Hepatocyte (in vitro differentiated cells): ENCODE results near the gene INSYN2A. TPM values are rescaled to one million over a fixed set of nuclear protein-coding genes. Genes with fewer than 3 reads are reported as not detected.
A peak's percentile ranks its signal among the peaks of the same experiment; 100 is the strongest.

Experiments used
- DNase-seq: peaks from one replicate; pipeline ENCODE4 v3.0.0-alpha.2; 2016; ENCODE audit warnings: low spot score
- H2AFZ ChIP-seq: fragments of 200-600 bp; sonication (generic); 2 replicates; pipeline ENCODE4 v1.6.0; 2016; ENCODE audit warnings: antibody characterized with exemption, mild to moderate bottlenecking
- H3K27ac ChIP-seq: fragments of 200-600 bp; sonication (generic); 2 replicates; pipeline ENCODE4 v1.5.1; 2016; ENCODE audit warnings: mild to moderate bottlenecking
- H3K27me3 ChIP-seq: fragments of 200-600 bp; sonication (generic); 2 replicates; pipeline ENCODE4 v1.6.1; 2016
- H3K36me3 ChIP-seq: fragments of 200-600 bp; sonication (generic); replicated peaks from 2 replicates; pipeline ENCODE4 v1.5.1; 2016; ENCODE audit warnings: low read depth; ENCODE audit not compliant: insufficient read depth
- H3K4me1 ChIP-seq: fragments of 200-600 bp; sonication (generic); 2 replicates; pipeline ENCODE4 v1.5.1; 2016; ENCODE audit warnings: mild to moderate bottlenecking, moderate library complexity; ENCODE audit not compliant: insufficient read depth
- H3K4me2 ChIP-seq: fragments of 200-600 bp; sonication (generic); 2 replicates; pipeline ENCODE4 v1.6.0; 2016
- H3K4me3 ChIP-seq: fragments of 200-600 bp; sonication (generic); 2 replicates; pipeline ENCODE4 v1.5.1; 2016; ENCODE audit warnings: mild to moderate bottlenecking
- H3K79me2 ChIP-seq: fragments of 200-600 bp; sonication (generic); 2 replicates; pipeline ENCODE4 v1.6.0; 2017; ENCODE audit warnings: mild to moderate bottlenecking
- H3K9me2 ChIP-seq: fragments of 200-600 bp; sonication (generic); replicated peaks from 2 replicates; pipeline ENCODE4 v1.6.0; 2017; ENCODE audit warnings: mild to moderate bottlenecking; ENCODE audit not compliant: insufficient read depth
- H3K9me3 ChIP-seq: fragments of 200-600 bp; sonication (generic); 2 replicates; pipeline ENCODE4 v1.5.1; 2016; ENCODE audit warnings: low read depth, mild to moderate bottlenecking
- H4K20me1 ChIP-seq: fragments of 200-600 bp; sonication (generic); 2 replicates; pipeline ENCODE4 v1.6.0; 2016; ENCODE audit warnings: mild to moderate bottlenecking; ENCODE audit not compliant: insufficient read depth, poor library complexity, severe bottlenecking
- EZH2 ChIP-seq: fragments of 200-600 bp; sonication (generic); IDR thresholded peaks from 2 replicates; pipeline ENCODE4 v1.6.1; 2016; ENCODE audit warnings: antibody characterized with exemption, mild to moderate bottlenecking, borderline replicate concordance
- EZH2phosphoT487 ChIP-seq: fragments of 200-600 bp; sonication (generic); IDR thresholded peaks from one replicate; pipeline ENCODE4 v1.6.1; 2018; ENCODE audit warnings: antibody characterized with exemption, mild to moderate bottlenecking, low read depth, moderate library complexity; ENCODE audit not compliant: unreplicated experiment, severe bottlenecking
- WGBS: methylation state at CpG from one replicate; pipeline ENCODE4 v1.1.6; 2016; ENCODE audit warnings: low lambda C conversion rate; ENCODE audit errors: missing lambda C conversion rate; 5-methylcytosine and 5-hydroxymethylcytosine counted together
- polyA plus RNA-seq: library from polyadenylated mRNA; unstranded; fragments of >200 nt; fragmentation: Nextera tagmentation; extraction: Ambion mirVana; gene quantifications from 2 replicates; pipeline ENCODE4 v1.2.1, GENCODE V29; 2016
- total RNA-seq: library from RNA; depleted of rRNA; stranded (reverse); fragments of >200 nt; gene quantifications from 2 replicates; pipeline ENCODE4 v1.2.3, GENCODE V29; 2014
- TF ChIP-seq, protein P1 (sequence below): fragments of 200-600 bp; sonication (generic); IDR thresholded peaks from 2 replicates; pipeline ENCODE4 v1.5.1; 2016; ENCODE audit warnings: antibody characterized with exemption, mild to moderate bottlenecking; ENCODE audit not compliant: poor library complexity

Gene INSYN2A
- total and polyA plus RNA-seq, 2 experiments from 2014 or later: 0.77 to 0.97 TPM

DNA sequence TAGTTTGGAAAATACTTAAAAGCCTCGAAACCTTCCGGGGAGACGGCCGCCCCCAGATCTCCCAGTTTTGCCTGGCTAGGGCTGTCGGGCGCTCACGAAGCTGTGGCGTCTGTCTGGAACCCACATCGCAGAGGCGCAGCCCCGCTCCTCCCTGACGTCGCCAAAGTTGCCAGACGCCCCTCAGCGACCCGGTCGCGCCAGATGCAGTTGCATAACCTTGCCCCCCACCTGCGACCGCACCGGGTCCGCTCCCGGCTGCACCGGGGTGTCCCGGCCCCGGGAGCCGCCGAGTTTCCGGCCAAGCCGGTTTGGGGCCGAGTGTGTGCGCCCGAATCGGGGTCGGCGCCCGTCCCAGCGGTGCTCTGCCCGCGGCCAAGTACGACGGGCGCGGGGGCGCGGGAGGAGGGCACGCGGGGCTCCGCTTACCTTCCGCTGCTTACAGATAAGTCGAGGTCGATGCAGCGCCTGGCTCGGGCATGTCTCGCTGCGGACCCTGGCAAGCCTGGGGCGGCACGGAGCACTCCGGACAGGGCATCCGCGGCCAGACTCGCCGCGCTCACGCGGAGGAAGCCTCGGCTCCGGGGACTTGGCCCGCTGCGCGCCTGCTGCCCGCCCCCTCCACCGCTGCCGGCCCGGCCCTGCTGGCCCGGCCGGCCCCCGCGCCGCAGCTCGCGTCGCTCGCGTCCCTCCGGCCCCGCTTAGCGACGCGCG lies 665 bp downstream of the INSYN2A start:
- Histone ChIP-seq H3K4me1 (peaks cover 11% of the 10 kb centered on the region), H3K9me2 (no peaks in the 10 kb centered on the region), H3K27ac (no peak overlapping the region), H3K4me2 (peak overlapping the region; percentile 97), H3K36me3 (no peaks in the 10 kb centered on the region), H3K4me3 (peak overlapping the region; percentile 45), H3K27me3 (peaks cover 55% of the 10 kb centered on the region), H3K79me2 (no peaks in the 10 kb centered on the region), H3K9me3 (no peaks in the 10 kb centered on the region), H4K20me1 (peaks cover 33% of the 10 kb centered on the region), H2AFZ (no peak overlapping the region)
- WGBS: 1% methylated on average over 51 of the region's 91 CpGs
- TF ChIP-seq EZH2phosphoT487: no peak
- peak; percentile 75 for TF ChIP-seq EZH2
- TF ChIP-seq, protein P1, sequence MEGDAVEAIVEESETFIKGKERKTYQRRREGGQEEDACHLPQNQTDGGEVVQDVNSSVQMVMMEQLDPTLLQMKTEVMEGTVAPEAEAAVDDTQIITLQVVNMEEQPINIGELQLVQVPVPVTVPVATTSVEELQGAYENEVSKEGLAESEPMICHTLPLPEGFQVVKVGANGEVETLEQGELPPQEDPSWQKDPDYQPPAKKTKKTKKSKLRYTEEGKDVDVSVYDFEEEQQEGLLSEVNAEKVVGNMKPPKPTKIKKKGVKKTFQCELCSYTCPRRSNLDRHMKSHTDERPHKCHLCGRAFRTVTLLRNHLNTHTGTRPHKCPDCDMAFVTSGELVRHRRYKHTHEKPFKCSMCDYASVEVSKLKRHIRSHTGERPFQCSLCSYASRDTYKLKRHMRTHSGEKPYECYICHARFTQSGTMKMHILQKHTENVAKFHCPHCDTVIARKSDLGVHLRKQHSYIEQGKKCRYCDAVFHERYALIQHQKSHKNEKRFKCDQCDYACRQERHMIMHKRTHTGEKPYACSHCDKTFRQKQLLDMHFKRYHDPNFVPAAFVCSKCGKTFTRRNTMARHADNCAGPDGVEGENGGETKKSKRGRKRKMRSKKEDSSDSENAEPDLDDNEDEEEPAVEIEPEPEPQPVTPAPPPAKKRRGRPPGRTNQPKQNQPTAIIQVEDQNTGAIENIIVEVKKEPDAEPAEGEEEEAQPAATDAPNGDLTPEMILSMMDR: no peak
- peak; percentile 15 for DNase-seq

DNA sequence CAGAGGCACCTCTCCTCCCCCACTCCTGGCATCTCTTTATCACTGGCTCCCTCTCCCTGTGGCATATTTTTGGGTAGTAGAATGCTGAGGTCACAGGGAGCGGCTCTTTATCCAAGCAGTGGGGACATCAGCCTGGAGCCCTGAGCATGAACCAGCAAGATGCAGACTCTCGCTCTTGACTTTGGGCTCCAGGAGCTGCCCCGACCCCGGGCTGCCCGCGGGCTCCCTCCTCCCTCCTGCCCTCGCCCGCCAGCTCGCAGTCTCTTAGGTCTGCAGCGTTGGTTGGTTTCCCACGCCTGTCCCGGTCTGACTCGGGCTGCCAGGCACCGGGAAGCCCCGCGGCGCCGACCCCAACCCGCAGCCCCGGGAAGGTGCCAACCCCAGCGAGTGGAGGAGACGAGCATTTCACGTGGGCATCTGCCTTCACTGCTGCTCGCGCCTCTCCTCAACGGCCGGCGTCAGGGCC lies 1.3 kb downstream of the INSYN2A start:
- peaks cover 11% of the 10 kb centered on the region for H3K4me1 ChIP-seq
- 3% methylated on average over 26 of the region's 28 CpGs for WGBS
- no peak overlapping the region for H2AFZ ChIP-seq
- H3K9me2 ChIP-seq: no peaks in the 10 kb centered on the region
- no peak for DNase-seq
- peaks cover 55% of the 10 kb centered on the region for H3K27me3 ChIP-seq
- H3K36me3 ChIP-seq: no peaks in the 10 kb centered on the region
- H3K4me2 ChIP-seq: peak overlapping the region; percentile 97
- peak overlapping the region; percentile 45 for H3K4me3 ChIP-seq
- no peaks in the 10 kb centered on the region for H3K79me2 ChIP-seq
- H3K9me3 ChIP-seq: no peaks in the 10 kb centered on the region
- H3K27ac ChIP-seq: no peak overlapping the region
- peaks cover 33% of the 10 kb centered on the region for H4K20me1 ChIP-seq
- TF ChIP-seq EZH2: peak; percentile 78
- no peak for TF ChIP-seq EZH2phosphoT487
- TF ChIP-seq, protein P1: no peak

DNA sequence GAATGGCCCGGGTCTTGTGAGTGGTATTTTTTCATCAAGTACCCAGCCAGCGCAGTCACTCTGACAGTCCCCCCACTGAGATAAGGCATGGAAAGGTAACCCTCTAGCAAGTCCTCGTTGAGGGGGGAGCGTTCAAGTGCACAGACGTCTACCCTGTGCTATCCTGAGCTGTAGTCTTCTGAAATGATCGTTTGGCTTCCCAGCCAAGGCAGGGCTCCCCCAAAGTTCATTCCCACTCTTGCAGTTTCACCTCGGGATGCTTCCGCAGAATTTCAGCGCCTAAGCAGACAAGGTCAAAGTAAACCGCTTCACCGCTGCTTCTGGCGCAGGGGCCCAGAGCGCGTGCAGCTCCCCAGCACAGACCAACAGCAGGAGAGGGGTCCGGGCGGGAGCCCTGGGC lies 1.8 kb downstream of the INSYN2A start:
- peaks cover 55% of the 10 kb centered on the region for H3K27me3 ChIP-seq
- H3K4me3 ChIP-seq: no peak overlapping the region

More for the DNA sequence above, 1.8 kb downstream of the INSYN2A start:
- H3K27ac ChIP-seq: no peak overlapping the region
- no peaks in the 10 kb centered on the region for H3K36me3 ChIP-seq
- no peak for TF ChIP-seq EZH2phosphoT487
- TF ChIP-seq, protein P1: no peak
- TF ChIP-seq EZH2: no peak
- peaks cover 11% of the 10 kb centered on the region for H3K4me1 ChIP-seq
- peaks cover 33% of the 10 kb centered on the region for H4K20me1 ChIP-seq
- no peak overlapping the region for H2AFZ ChIP-seq
- WGBS: 43% methylated on average over 16 of the region's 16 CpGs
- peak overlapping the region; percentile 97 for H3K4me2 ChIP-seq
- DNase-seq: no peak
- H3K9me2 ChIP-seq: no peaks in the 10 kb centered on the region
- H3K79me2 ChIP-seq: no peaks in the 10 kb centered on the region
- H3K9me3 ChIP-seq: no peaks in the 10 kb centered on the region
